Measurements from ENCODE around the gene SH2D4B.

DNA sequence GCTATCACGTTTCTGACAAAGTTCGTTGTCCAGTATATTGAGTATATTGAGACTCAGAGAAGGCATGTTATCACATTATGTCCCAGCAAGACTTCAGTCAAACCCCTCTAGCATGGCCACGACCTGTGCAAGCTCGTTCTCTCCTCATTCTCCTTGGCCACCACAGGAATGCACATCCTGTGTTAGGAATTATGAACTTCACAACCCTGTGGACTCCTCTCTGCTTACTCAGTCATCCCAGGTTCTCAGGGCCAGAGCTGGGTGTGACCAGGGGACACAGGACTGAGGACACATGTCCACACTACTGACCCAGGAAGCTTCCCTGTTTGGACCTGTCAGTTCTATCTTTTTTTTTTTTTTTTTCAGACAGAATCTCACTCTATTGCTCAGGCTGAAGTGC lies 4.4 kb downstream of the SH2D4B start:
- TF ChIP-seq POLR2AphosphoS5 (IDR thresholded peaks at IDR 0.05; ENCODE audit: low read depth, low read length), result no peak
- no peak for TF ChIP-seq SIN3A (IDR thresholded peaks at IDR 0.05; ENCODE audit: borderline replicate concordance, insufficient read depth, low read depth, low read length)
- TF ChIP-seq, protein P1, sequence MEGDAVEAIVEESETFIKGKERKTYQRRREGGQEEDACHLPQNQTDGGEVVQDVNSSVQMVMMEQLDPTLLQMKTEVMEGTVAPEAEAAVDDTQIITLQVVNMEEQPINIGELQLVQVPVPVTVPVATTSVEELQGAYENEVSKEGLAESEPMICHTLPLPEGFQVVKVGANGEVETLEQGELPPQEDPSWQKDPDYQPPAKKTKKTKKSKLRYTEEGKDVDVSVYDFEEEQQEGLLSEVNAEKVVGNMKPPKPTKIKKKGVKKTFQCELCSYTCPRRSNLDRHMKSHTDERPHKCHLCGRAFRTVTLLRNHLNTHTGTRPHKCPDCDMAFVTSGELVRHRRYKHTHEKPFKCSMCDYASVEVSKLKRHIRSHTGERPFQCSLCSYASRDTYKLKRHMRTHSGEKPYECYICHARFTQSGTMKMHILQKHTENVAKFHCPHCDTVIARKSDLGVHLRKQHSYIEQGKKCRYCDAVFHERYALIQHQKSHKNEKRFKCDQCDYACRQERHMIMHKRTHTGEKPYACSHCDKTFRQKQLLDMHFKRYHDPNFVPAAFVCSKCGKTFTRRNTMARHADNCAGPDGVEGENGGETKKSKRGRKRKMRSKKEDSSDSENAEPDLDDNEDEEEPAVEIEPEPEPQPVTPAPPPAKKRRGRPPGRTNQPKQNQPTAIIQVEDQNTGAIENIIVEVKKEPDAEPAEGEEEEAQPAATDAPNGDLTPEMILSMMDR (IDR thresholded peaks at IDR 0.05), result no peak
- TF ChIP-seq, protein P2, sequence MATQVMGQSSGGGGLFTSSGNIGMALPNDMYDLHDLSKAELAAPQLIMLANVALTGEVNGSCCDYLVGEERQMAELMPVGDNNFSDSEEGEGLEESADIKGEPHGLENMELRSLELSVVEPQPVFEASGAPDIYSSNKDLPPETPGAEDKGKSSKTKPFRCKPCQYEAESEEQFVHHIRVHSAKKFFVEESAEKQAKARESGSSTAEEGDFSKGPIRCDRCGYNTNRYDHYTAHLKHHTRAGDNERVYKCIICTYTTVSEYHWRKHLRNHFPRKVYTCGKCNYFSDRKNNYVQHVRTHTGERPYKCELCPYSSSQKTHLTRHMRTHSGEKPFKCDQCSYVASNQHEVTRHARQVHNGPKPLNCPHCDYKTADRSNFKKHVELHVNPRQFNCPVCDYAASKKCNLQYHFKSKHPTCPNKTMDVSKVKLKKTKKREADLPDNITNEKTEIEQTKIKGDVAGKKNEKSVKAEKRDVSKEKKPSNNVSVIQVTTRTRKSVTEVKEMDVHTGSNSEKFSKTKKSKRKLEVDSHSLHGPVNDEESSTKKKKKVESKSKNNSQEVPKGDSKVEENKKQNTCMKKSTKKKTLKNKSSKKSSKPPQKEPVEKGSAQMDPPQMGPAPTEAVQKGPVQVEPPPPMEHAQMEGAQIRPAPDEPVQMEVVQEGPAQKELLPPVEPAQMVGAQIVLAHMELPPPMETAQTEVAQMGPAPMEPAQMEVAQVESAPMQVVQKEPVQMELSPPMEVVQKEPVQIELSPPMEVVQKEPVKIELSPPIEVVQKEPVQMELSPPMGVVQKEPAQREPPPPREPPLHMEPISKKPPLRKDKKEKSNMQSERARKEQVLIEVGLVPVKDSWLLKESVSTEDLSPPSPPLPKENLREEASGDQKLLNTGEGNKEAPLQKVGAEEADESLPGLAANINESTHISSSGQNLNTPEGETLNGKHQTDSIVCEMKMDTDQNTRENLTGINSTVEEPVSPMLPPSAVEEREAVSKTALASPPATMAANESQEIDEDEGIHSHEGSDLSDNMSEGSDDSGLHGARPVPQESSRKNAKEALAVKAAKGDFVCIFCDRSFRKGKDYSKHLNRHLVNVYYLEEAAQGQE (IDR thresholded peaks at IDR 0.05; ENCODE audit: insufficient read depth in 1 of 2, low read depth in 2 of 2, low read length in 1 of 2), result no peak
